Measurements from ENCODE around the gene INSRR. TPM values are rescaled to one million over a fixed set of nuclear protein-coding genes. Genes with fewer than 3 reads are reported as not detected.
A peak's percentile ranks its signal among the peaks of the same experiment; 100 is the strongest.

Gene INSRR
- total RNA-seq, 1 experiment from 2014 or later = 0.11 TPM

- TF ChIP-seq, protein P1, sequence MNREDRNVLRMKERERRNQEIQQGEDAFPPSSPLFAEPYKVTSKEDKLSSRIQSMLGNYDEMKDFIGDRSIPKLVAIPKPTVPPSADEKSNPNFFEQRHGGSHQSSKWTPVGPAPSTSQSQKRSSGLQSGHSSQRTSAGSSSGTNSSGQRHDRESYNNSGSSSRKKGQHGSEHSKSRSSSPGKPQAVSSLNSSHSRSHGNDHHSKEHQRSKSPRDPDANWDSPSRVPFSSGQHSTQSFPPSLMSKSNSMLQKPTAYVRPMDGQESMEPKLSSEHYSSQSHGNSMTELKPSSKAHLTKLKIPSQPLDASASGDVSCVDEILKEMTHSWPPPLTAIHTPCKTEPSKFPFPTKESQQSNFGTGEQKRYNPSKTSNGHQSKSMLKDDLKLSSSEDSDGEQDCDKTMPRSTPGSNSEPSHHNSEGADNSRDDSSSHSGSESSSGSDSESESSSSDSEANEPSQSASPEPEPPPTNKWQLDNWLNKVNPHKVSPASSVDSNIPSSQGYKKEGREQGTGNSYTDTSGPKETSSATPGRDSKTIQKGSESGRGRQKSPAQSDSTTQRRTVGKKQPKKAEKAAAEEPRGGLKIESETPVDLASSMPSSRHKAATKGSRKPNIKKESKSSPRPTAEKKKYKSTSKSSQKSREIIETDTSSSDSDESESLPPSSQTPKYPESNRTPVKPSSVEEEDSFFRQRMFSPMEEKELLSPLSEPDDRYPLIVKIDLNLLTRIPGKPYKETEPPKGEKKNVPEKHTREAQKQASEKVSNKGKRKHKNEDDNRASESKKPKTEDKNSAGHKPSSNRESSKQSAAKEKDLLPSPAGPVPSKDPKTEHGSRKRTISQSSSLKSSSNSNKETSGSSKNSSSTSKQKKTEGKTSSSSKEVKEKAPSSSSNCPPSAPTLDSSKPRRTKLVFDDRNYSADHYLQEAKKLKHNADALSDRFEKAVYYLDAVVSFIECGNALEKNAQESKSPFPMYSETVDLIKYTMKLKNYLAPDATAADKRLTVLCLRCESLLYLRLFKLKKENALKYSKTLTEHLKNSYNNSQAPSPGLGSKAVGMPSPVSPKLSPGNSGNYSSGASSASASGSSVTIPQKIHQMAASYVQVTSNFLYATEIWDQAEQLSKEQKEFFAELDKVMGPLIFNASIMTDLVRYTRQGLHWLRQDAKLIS (CRISPR knock-in tag; IDR thresholded peaks at IDR 0.05; ENCODE audit: borderline replicate concordance) = no peak
- TF ChIP-seq FOXP4 (CRISPR knock-in tag; IDR thresholded peaks at IDR 0.05) (peak; percentile 61; the same call in 1 of the 2 replicates), FOXP1 (CRISPR knock-in tag; IDR thresholded peaks at IDR 0.05; ENCODE audit: borderline replicate concordance) (peak; percentile 95), KAT7 (CRISPR knock-in tag; IDR thresholded peaks at IDR 0.05; ENCODE audit: borderline replicate concordance) (peak; percentile 58; the same call in 1 of the 2 replicates), GABPB1 (CRISPR knock-in tag; IDR thresholded peaks at IDR 0.05) (peak; percentile 75), ERG (CRISPR knock-in tag; IDR thresholded peaks at IDR 0.05) (no peak), E2F1 (CRISPR knock-in tag; IDR thresholded peaks at IDR 0.05) (peak; percentile 92), FOXK1 (CRISPR knock-in tag; IDR thresholded peaks at IDR 0.05) (peak; percentile 71; the same call in 1 of the 2 replicates), PRDM15 (CRISPR knock-in tag; IDR thresholded peaks at IDR 0.05) (peak; percentile 54), JUN (CRISPR knock-in tag; IDR thresholded peaks at IDR 0.05) (peak; percentile 17; the same call in 1 of the 2 replicates), ATF1 (CRISPR knock-in tag; IDR thresholded peaks at IDR 0.05) (peak; percentile 76; the same call in 1 of the 2 replicates), ZNF263 (CRISPR knock-in tag; IDR thresholded peaks at IDR 0.05; ENCODE audit: low read depth) (no peak)
- TF ChIP-seq, protein P2, sequence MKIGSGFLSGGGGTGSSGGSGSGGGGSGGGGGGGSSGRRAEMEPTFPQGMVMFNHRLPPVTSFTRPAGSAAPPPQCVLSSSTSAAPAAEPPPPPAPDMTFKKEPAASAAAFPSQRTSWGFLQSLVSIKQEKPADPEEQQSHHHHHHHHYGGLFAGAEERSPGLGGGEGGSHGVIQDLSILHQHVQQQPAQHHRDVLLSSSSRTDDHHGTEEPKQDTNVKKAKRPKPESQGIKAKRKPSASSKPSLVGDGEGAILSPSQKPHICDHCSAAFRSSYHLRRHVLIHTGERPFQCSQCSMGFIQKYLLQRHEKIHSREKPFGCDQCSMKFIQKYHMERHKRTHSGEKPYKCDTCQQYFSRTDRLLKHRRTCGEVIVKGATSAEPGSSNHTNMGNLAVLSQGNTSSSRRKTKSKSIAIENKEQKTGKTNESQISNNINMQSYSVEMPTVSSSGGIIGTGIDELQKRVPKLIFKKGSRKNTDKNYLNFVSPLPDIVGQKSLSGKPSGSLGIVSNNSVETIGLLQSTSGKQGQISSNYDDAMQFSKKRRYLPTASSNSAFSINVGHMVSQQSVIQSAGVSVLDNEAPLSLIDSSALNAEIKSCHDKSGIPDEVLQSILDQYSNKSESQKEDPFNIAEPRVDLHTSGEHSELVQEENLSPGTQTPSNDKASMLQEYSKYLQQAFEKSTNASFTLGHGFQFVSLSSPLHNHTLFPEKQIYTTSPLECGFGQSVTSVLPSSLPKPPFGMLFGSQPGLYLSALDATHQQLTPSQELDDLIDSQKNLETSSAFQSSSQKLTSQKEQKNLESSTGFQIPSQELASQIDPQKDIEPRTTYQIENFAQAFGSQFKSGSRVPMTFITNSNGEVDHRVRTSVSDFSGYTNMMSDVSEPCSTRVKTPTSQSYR (CRISPR knock-in tag; IDR thresholded peaks at IDR 0.05) = peak; percentile 65; the same call in 1 of the 2 replicates
- TF ChIP-seq, protein P3, sequence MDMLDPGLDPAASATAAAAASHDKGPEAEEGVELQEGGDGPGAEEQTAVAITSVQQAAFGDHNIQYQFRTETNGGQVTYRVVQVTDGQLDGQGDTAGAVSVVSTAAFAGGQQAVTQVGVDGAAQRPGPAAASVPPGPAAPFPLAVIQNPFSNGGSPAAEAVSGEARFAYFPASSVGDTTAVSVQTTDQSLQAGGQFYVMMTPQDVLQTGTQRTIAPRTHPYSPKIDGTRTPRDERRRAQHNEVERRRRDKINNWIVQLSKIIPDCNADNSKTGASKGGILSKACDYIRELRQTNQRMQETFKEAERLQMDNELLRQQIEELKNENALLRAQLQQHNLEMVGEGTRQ (CRISPR knock-in tag; IDR thresholded peaks at IDR 0.05) = peak; percentile 81
- TF ChIP-seq, protein P4, sequence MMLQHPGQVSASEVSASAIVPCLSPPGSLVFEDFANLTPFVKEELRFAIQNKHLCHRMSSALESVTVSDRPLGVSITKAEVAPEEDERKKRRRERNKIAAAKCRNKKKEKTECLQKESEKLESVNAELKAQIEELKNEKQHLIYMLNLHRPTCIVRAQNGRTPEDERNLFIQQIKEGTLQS (CRISPR knock-in tag; conservative IDR thresholded peaks at IDR 0.05) = no peak
- TF ChIP-seq, protein P5, sequence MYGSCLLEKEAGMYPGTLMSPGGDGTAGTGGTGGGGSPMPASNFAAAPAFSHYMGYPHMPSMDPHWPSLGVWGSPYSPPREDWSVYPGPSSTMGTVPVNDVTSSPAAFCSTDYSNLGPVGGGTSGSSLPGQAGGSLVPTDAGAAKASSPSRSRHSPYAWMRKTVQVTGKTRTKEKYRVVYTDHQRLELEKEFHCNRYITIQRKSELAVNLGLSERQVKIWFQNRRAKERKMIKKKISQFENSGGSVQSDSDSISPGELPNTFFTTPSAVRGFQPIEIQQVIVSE (CRISPR knock-in tag; IDR thresholded peaks at IDR 0.05; ENCODE audit: borderline replicate concordance) = no peak
- TF ChIP-seq, protein P6, sequence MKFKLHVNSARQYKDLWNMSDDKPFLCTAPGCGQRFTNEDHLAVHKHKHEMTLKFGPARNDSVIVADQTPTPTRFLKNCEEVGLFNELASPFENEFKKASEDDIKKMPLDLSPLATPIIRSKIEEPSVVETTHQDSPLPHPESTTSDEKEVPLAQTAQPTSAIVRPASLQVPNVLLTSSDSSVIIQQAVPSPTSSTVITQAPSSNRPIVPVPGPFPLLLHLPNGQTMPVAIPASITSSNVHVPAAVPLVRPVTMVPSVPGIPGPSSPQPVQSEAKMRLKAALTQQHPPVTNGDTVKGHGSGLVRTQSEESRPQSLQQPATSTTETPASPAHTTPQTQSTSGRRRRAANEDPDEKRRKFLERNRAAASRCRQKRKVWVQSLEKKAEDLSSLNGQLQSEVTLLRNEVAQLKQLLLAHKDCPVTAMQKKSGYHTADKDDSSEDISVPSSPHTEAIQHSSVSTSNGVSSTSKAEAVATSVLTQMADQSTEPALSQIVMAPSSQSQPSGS (CRISPR knock-in tag; IDR thresholded peaks at IDR 0.05; ENCODE audit: borderline replicate concordance, low read depth) = no peak
Measured at GRCh38 chr1:156813750-156814570, 45.0 kb downstream of the INSRR start (continued).
